ENCODE data around the gene CSK. TPM values are rescaled to one million over a fixed set of nuclear protein-coding genes. Genes with fewer than 3 reads are reported as not detected.

Gene CSK
- total RNA-seq, 1 donor from 2014 or later = 70.9 TPM

DNA sequence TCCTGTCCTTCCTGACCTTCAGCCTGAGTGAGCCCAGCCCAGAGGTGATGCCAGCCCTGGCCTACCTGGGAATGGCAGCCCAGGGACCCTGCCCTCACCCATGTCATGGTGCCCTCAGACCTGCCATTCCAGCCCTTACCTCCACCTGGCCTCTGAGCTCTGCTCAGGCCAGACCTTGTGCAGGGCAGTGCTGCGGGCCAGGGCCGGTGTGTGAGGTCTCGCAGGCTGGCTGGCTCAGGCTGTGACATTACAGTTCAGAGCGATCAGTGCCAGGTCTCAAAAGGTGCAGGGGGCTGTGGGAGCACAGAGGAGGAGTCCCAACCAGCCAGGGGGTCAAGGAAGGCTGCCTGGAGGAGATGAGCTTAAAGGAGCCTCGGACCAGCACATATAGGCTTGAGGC is 38.2 kb downstream of the CSK start:
- no peaks in the 10 kb centered on the region for H3K9me3 Mint-ChIP-seq (ENCODE audit: low read depth)
- H3K4me1 Mint-ChIP-seq (ENCODE audit: low read depth) = no peaks in the 10 kb centered on the region
- H3K27me3 Mint-ChIP-seq = peaks cover 44% of the 10 kb centered on the region

DNA sequence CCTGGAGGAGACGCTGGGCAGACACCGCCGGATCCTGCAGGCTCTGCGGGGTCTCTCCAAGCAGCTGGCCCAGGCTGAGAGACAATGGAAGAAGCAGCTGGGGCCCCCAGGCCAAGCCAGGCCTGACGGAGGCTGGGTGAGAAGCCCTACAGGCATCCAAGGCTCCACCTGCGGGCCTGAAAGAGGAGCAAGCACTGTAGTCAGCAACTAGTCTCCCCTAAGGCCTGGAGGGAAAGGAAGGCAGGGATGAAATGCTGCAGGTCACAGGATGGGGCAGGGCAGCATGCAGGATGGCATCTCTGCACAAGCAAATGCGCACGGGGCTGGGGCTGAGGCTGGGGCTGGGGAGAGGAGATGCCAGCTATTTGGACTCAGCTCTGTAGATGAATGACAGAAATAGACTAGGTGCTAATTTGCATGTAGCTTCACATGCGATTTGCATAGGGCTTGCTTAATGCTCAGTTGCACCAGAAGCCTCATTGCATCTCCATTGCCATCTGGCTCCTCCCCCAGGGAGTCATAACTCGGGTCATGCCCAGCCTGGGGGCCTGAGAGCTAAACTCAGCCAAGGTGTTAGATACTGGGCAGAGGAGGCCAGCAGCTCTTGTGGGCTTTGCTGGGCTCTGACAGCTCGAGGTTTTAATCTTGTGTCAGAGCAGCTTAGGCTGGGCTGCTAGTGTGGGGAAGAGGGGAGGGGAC is 39.4 kb downstream of the CSK start:
- H3K27ac Mint-ChIP-seq = no peak overlapping the region
- no peaks in the 10 kb centered on the region for H3K36me3 Mint-ChIP-seq (ENCODE audit: insufficient read depth)
- peaks cover 54% of the 10 kb centered on the region for H3K27me3 Mint-ChIP-seq
- H3K9me3 Mint-ChIP-seq (ENCODE audit: low read depth) = no peaks in the 10 kb centered on the region
- no peaks in the 10 kb centered on the region for H3K4me1 Mint-ChIP-seq (ENCODE audit: low read depth)
- DNase-seq (ENCODE audit: low spot score, unreplicated experiment) = no peak
- TF ChIP-seq CTCF (IDR thresholded peaks at IDR 0.05; ENCODE audit: unreplicated experiment) = no peak
- H3K4me3 Mint-ChIP-seq (ENCODE audit: low read depth) = no peak overlapping the region

More for the DNA sequence above, 38.2 kb downstream of the CSK start:
- Mint-ChIP-seq H3K4me3 (ENCODE audit: low read depth) (no peak overlapping the region), H3K36me3 (ENCODE audit: insufficient read depth) (no peaks in the 10 kb centered on the region), H3K27ac (no peak overlapping the region)
- DNase-seq (ENCODE audit: low spot score, unreplicated experiment) = no peak
- no peak for TF ChIP-seq CTCF (IDR thresholded peaks at IDR 0.05; ENCODE audit: unreplicated experiment)

GRCh38 chr15:74821790-74822158 is 39.9 kb downstream of the CSK start:
- Mint-ChIP-seq H3K36me3 (ENCODE audit: insufficient read depth) (no peaks in the 10 kb centered on the region), H3K27me3 (peaks cover 58% of the 10 kb centered on the region), H3K9me3 (ENCODE audit: low read depth) (no peaks in the 10 kb centered on the region), H3K27ac (no peak overlapping the region), H3K4me3 (ENCODE audit: low read depth) (no peak overlapping the region), H3K4me1 (ENCODE audit: low read depth) (no peaks in the 10 kb centered on the region)
- DNase-seq (ENCODE audit: low spot score, unreplicated experiment) = no peak
- no peak for TF ChIP-seq CTCF (IDR thresholded peaks at IDR 0.05; ENCODE audit: unreplicated experiment)

DNA sequence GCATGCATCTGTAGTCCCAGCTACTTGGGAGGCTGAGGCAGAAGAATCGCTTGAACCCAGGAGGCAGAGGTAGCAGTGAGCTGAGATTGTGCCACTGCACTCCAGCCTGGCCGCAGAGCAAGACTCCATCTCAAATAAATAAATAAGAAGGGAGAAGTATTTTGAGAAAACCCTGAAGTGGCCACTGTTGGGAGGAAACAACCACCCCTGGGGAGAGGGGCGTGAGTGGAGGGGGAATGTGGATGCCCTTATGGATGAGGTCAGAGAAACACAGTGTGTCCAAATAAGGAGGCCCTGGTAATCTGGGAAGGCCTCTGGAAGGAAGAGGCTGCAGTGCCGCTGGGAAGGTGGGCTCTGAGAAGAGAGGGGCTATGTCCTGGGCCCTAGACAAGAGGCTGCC is 40.4 kb downstream of the CSK start:
- H3K27me3 Mint-ChIP-seq = peaks cover 58% of the 10 kb centered on the region
- H3K36me3 Mint-ChIP-seq (ENCODE audit: insufficient read depth) = no peaks in the 10 kb centered on the region
- no peak for TF ChIP-seq CTCF (IDR thresholded peaks at IDR 0.05; ENCODE audit: unreplicated experiment)
- H3K4me1 Mint-ChIP-seq (ENCODE audit: low read depth) = no peaks in the 10 kb centered on the region
- H3K4me3 Mint-ChIP-seq (ENCODE audit: low read depth) = no peak overlapping the region
- no peaks in the 10 kb centered on the region for H3K9me3 Mint-ChIP-seq (ENCODE audit: low read depth)
- DNase-seq (ENCODE audit: low spot score, unreplicated experiment) = no peak
- no peak overlapping the region for H3K27ac Mint-ChIP-seq

GRCh38 chr15:74823324-74823723 is 41.4 kb downstream of the CSK start:
- no peaks in the 10 kb centered on the region for H3K36me3 Mint-ChIP-seq (ENCODE audit: insufficient read depth)

More at GRCh38 chr15:74823324-74823723, 41.4 kb downstream of the CSK start:
- Mint-ChIP-seq H3K27ac (no peak overlapping the region), H3K27me3 (peaks cover 66% of the 10 kb centered on the region), H3K4me3 (ENCODE audit: low read depth) (no peak overlapping the region), H3K9me3 (ENCODE audit: low read depth) (no peaks in the 10 kb centered on the region), H3K4me1 (ENCODE audit: low read depth) (no peaks in the 10 kb centered on the region)
- no peak for DNase-seq (ENCODE audit: low spot score, unreplicated experiment)
- no peak for TF ChIP-seq CTCF (IDR thresholded peaks at IDR 0.05; ENCODE audit: unreplicated experiment)
